A549 (cell line): ENCODE data around the gene EVC.

Experiments
- PHF8 ChIP-seq: fragments of 200-600 bp; sonication (generic); IDR thresholded peaks from 2 replicates; pipeline ENCODE4 v1.6.1; 2016; ENCODE audit warnings: low read depth, mild to moderate bottlenecking, antibody characterized with exemption, moderate library complexity, borderline replicate concordance
- TF ChIP-seq, protein P1 (sequence below): IDR thresholded peaks from 2 replicates; pipeline ENCODE4 v1.6.1; 2012
- TF ChIP-seq, protein P2 (sequence below): fragments of 200-600 bp; sonication (generic); IDR thresholded peaks from 2 replicates; pipeline ENCODE4 v1.6.1; 2016; ENCODE audit warnings: antibody characterized with exemption, mild to moderate bottlenecking, moderate library complexity

DNA sequence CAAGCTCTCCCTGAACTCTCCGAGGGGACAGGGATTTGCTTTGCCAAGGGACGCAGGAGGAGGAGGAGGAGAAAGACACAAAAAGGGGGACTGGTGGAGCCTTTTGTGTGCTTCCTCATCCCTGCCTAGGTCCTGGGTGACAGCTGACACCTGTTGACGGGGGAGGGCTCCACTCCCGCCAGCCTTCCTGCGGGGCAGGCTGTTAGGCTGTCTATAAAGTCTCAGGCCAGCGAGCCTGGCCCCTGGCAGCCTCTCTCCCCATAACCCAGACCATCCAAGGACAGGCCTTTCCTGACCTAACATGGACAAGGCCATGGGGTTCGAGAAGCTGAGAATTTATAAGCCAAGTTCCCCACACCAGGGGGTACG lies 1.8 kb upstream of the EVC start:
- TF ChIP-seq PHF8: no peak
- TF ChIP-seq, protein P1, sequence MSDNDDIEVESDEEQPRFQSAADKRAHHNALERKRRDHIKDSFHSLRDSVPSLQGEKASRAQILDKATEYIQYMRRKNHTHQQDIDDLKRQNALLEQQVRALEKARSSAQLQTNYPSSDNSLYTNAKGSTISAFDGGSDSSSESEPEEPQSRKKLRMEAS: no peak
- TF ChIP-seq, protein P2, sequence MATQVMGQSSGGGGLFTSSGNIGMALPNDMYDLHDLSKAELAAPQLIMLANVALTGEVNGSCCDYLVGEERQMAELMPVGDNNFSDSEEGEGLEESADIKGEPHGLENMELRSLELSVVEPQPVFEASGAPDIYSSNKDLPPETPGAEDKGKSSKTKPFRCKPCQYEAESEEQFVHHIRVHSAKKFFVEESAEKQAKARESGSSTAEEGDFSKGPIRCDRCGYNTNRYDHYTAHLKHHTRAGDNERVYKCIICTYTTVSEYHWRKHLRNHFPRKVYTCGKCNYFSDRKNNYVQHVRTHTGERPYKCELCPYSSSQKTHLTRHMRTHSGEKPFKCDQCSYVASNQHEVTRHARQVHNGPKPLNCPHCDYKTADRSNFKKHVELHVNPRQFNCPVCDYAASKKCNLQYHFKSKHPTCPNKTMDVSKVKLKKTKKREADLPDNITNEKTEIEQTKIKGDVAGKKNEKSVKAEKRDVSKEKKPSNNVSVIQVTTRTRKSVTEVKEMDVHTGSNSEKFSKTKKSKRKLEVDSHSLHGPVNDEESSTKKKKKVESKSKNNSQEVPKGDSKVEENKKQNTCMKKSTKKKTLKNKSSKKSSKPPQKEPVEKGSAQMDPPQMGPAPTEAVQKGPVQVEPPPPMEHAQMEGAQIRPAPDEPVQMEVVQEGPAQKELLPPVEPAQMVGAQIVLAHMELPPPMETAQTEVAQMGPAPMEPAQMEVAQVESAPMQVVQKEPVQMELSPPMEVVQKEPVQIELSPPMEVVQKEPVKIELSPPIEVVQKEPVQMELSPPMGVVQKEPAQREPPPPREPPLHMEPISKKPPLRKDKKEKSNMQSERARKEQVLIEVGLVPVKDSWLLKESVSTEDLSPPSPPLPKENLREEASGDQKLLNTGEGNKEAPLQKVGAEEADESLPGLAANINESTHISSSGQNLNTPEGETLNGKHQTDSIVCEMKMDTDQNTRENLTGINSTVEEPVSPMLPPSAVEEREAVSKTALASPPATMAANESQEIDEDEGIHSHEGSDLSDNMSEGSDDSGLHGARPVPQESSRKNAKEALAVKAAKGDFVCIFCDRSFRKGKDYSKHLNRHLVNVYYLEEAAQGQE: no peak
